Common myeloid progenitor, CD34-positive (primary cell): ENCODE data around the gene FAXC.

ENCODE experiments used
- CTCF ChIA-PET: fragments of 350-600 bp; sonication (Branson Sonifier 250); formaldehyde crosslinking; loops from one replicate; lab custom pipeline; 2021; ENCODE audit warnings: antibody characterized with exemption; lab: Charles Lee
- POLR2A ChIA-PET: fragments of 350-600 bp; sonication (Branson Sonifier 250); formaldehyde crosslinking; loops from one replicate; lab custom pipeline; 2021; ENCODE audit warnings: antibody characterized with exemption; lab: Charles Lee
- DNase-seq, 3 donors: peaks; one replicate each; pipeline versions ENCODE4 v3.0.0 to v3.0.0-alpha.2; 2013
- H3K27ac ChIP-seq, 2 experiments: 1 replicate in 1 of 2; 2 replicates in 1 of 2; pipeline ENCODE4 v1.7.0; 2013; ENCODE audit warnings: inconsistent platforms in 2 of 2, low read length in 2 of 2, mild to moderate bottlenecking in 2 of 2, low read depth in 1 of 2, moderate library complexity in 1 of 2; ENCODE audit not compliant: severe bottlenecking in 2 of 2, insufficient read depth in 1 of 2, poor library complexity in 1 of 2
- H3K27me3 ChIP-seq, 5 experiments: replicated peaks in 2 of 5; 1 replicate in 3 of 5; 2 replicates in 2 of 5; pipeline versions ENCODE4 v1.6.1 to v1.7.0; 2013; ENCODE audit warnings: low read length in 4 of 5, mild to moderate bottlenecking in 2 of 5, moderate library complexity in 2 of 5, inconsistent platforms in 1 of 5; ENCODE audit not compliant: insufficient read depth in 5 of 5, control insufficient read depth in 4 of 5
- H3K36me3 ChIP-seq, 4 experiments: 1 replicate in 2 of 4; 2 replicates in 2 of 4; pipeline versions ENCODE4 v1.6.1 to v1.7.0; 2013; ENCODE audit warnings: low read length in 3 of 4, control low read depth in 1 of 4, mild to moderate bottlenecking in 1 of 4; ENCODE audit not compliant: control insufficient read depth in 4 of 4, insufficient read depth in 4 of 4
- H3K4me1 ChIP-seq, 4 experiments: 1 replicate in 3 of 4; 2 replicates in 1 of 4; pipeline versions ENCODE4 v1.6.1 to v1.7.1; 2013; ENCODE audit warnings: low read length in 3 of 4, mild to moderate bottlenecking in 3 of 4, control low read depth in 1 of 4, inconsistent platforms in 1 of 4, moderate library complexity in 1 of 4; ENCODE audit not compliant: control insufficient read depth in 4 of 4, insufficient read depth in 4 of 4; ENCODE audit errors: control extremely low read depth in 1 of 4
- H3K4me3 ChIP-seq, 7 experiments: 1 replicate in 4 of 7; 2 replicates in 3 of 7; pipeline versions ENCODE4 v1.5.1 to v1.7.0; 2013; ENCODE audit warnings: mild to moderate bottlenecking in 7 of 7, low read length in 6 of 7, moderate library complexity in 6 of 7, inconsistent platforms in 2 of 7, low read depth in 2 of 7, control low read depth in 1 of 7; ENCODE audit not compliant: insufficient read depth in 4 of 7, control insufficient read depth in 1 of 7; ENCODE audit errors: extremely low read depth in 1 of 7
- H3K9me3 ChIP-seq, 5 experiments: 1 replicate in 4 of 5; 2 replicates in 1 of 5; pipeline versions ENCODE4 v1.6.1 to v1.7.1; 2013; ENCODE audit warnings: low read length in 4 of 5, mild to moderate bottlenecking in 2 of 5, inconsistent platforms in 1 of 5, low read depth in 1 of 5, moderate library complexity in 1 of 5; ENCODE audit not compliant: control insufficient read depth in 4 of 5, insufficient read depth in 2 of 5; ENCODE audit errors: control extremely low read depth in 1 of 5
- WGBS: methylation state at CpG from one replicate; pipeline ENCODE4 v1.1.5; 2013; ENCODE audit not compliant: insufficient coverage; 5-methylcytosine and 5-hydroxymethylcytosine counted together

Gene FAXC

GRCh38 chr6:99294786-99295185, 54.7 kb downstream of the FAXC start:
- no peak for DNase-seq
- Histone ChIP-seq H3K9me3 (no peaks in the 10 kb centered on the region), H3K4me3 (no peak overlapping the region), H3K4me1 (no peaks in the 10 kb centered on the region), H3K36me3 (no peaks in the 10 kb centered on the region), H3K27ac (no peak overlapping the region), H3K27me3 (peaks cover 0 to 11% (median 3%) of the 10 kb centered on the region in 5 experiments)
- ChIA-PET POLR2A (no interaction called here), CTCF (no interaction called here)
- 96% methylated on average over 5 of the region's 6 CpGs for WGBS

- CTCF ChIA-PET, result no interaction called here
- 100% methylated on average over 2 of the region's 2 CpGs for WGBS
Measured at GRCh38 chr6:99289701-99290100, 59.8 kb downstream of the FAXC start.

GRCh38 chr6:99288668-99289067, 60.8 kb downstream of the FAXC start:
- no peaks in the 10 kb centered on the region for H3K9me3 ChIP-seq
- WGBS, result 70% methylated on average over 2 of the region's 4 CpGs

More at GRCh38 chr6:99289701-99290100, 59.8 kb downstream of the FAXC start:
- H3K27me3 ChIP-seq, result peaks cover 0 to 3% (median 0%) of the 10 kb centered on the region in 5 experiments
- POLR2A ChIA-PET, result no interaction called here
- DNase-seq, result no peak
- no peaks in the 10 kb centered on the region for H3K36me3 ChIP-seq
- no peak overlapping the region for H3K4me3 ChIP-seq
- no peak overlapping the region for H3K27ac ChIP-seq
- H3K4me1 ChIP-seq, result no peaks in the 10 kb centered on the region
- no peaks in the 10 kb centered on the region for H3K9me3 ChIP-seq

GRCh38 chr6:99287523-99287922, 62.0 kb downstream of the FAXC start:
- H3K27me3 ChIP-seq, result peaks cover 0 to 3% (median 0%) of the 10 kb centered on the region in 5 experiments
- no peaks in the 10 kb centered on the region for H3K36me3 ChIP-seq
- ChIA-PET POLR2A (no interaction called here), CTCF (no interaction called here)
- H3K4me3 ChIP-seq, result no peak overlapping the region
- H3K4me1 ChIP-seq, result no peaks in the 10 kb centered on the region
- WGBS, result 100% methylated on average over 1 of the region's 2 CpGs
- H3K27ac ChIP-seq, result no peak overlapping the region
- no peaks in the 10 kb centered on the region for H3K9me3 ChIP-seq
- no peak for DNase-seq

More at GRCh38 chr6:99288668-99289067, 60.8 kb downstream of the FAXC start:
- CTCF ChIA-PET, result no interaction called here
- no peak overlapping the region for H3K4me3 ChIP-seq
- no peaks in the 10 kb centered on the region for H3K36me3 ChIP-seq
- POLR2A ChIA-PET, result no interaction called here
- H3K27ac ChIP-seq, result no peak overlapping the region
- H3K27me3 ChIP-seq, result peaks cover 0 to 3% (median 0%) of the 10 kb centered on the region in 5 experiments
- no peak for DNase-seq
- no peaks in the 10 kb centered on the region for H3K4me1 ChIP-seq

- ChIA-PET POLR2A (no interaction called here), CTCF (no interaction called here)
- H3K27ac ChIP-seq, result no peak overlapping the region
- H3K9me3 ChIP-seq, result no peaks in the 10 kb centered on the region
- no peak for DNase-seq
- H3K4me3 ChIP-seq, result no peak overlapping the region
- no peaks in the 10 kb centered on the region for H3K36me3 ChIP-seq
- peaks cover 0 to 3% (median 0%) of the 10 kb centered on the region in 5 experiments for H3K27me3 ChIP-seq
- 86% methylated on average over 4 of the region's 4 CpGs for WGBS
- no peaks in the 10 kb centered on the region for H3K4me1 ChIP-seq
Measured at GRCh38 chr6:99285881-99286280, 63.6 kb downstream of the FAXC start.

- Histone ChIP-seq H3K4me3 (no peak overlapping the region), H3K4me1 (no peaks in the 10 kb centered on the region), H3K27ac (no peak overlapping the region), H3K36me3 (no peaks in the 10 kb centered on the region), H3K9me3 (no peaks in the 10 kb centered on the region), H3K27me3 (peaks cover 0 to 3% (median 2%) of the 10 kb centered on the region in 5 experiments)
- ChIA-PET CTCF (no interaction called here), POLR2A (no interaction called here)
- peak in 2 of 3 donors; percentile 11 to 15 for DNase-seq
- WGBS, result no CpG with 5 or more reads among the region's 4 CpGs
Measured at GRCh38 chr6:99282479-99283062, 66.9 kb downstream of the FAXC start.

GRCh38 chr6:99276747-99277146, 72.7 kb downstream of the FAXC start:
- DNase-seq, result no peak
- 38% methylated on average over 2 of the region's 2 CpGs for WGBS
- POLR2A ChIA-PET, result interaction anchor here (0.7 kb wide), 1 partner anchor 853 kb away, joined by 3 read pairs; no protein-coding TSS in a partner anchor
- no peak overlapping the region for H3K4me3 ChIP-seq
- peaks cover 0 to 6% (median 0%) of the 10 kb centered on the region in 5 experiments for H3K27me3 ChIP-seq
- CTCF ChIA-PET, result no interaction called here
- no peaks in the 10 kb centered on the region for H3K4me1 ChIP-seq
- H3K27ac ChIP-seq, result no peak overlapping the region
- no peaks in the 10 kb centered on the region for H3K36me3 ChIP-seq
- no peaks in the 10 kb centered on the region for H3K9me3 ChIP-seq
